ENCODE results near the gene ZNF714.

The ZNF714 gene

GRCh38 chr19:21084343-21084742, 2.3 kb downstream of the ZNF714 start:
- H2AFZ ChIP-seq (ENCODE audit: low read depth, low read length, severe bottlenecking): no peak overlapping the region
- peaks cover 15% of the 10 kb centered on the region; the same call in 1 of the 2 replicates for H3K36me3 ChIP-seq (ENCODE audit: low read length)
- no peak overlapping the region for H3K9ac ChIP-seq (ENCODE audit: low read length)
- H3K27me3 ChIP-seq (ENCODE audit: low read length): no peaks in the 10 kb centered on the region
- no peaks in the 10 kb centered on the region for H4K20me1 ChIP-seq (ENCODE audit: low read depth, low read length)
- no peaks in the 10 kb centered on the region for H3F3A ChIP-seq (ENCODE audit: insufficient read depth)
- no peaks in the 10 kb centered on the region for H3K9me2 ChIP-seq (replicated peaks; ENCODE audit: insufficient read depth, low read length)
- TF ChIP-seq CTCF (IDR thresholded peaks at IDR 0.05; ENCODE audit: insufficient read depth, low read length, poor library complexity, severe bottlenecking): no peak
- no peak for TF ChIP-seq EZH2phosphoT487 (conservative IDR thresholded peaks at IDR 0.05; ENCODE audit: low read length)
- H3K4me2 ChIP-seq (ENCODE audit: low read depth, low read length, poor library complexity, severe bottlenecking): no peak overlapping the region
- no peaks in the 10 kb centered on the region for H3K9me3 ChIP-seq (ENCODE audit: insufficient read depth, low read length)
- H3K4me3 ChIP-seq (ENCODE audit: insufficient read depth, low read length, poor library complexity, severe bottlenecking): no peak overlapping the region
- H3K79me2 ChIP-seq (ENCODE audit: insufficient read depth, low read length): peaks cover 27% of the 10 kb centered on the region
- H3K27ac ChIP-seq (ENCODE audit: low read depth, low read length): no peak overlapping the region

GRCh38 chr19:21087871-21088270, 5.9 kb downstream of the ZNF714 start:
- H3K36me3 ChIP-seq (ENCODE audit: low read length): peaks cover 15% of the 10 kb centered on the region; the same call in 1 of the 2 replicates
- H3K4me3 ChIP-seq (ENCODE audit: insufficient read depth, low read length, poor library complexity, severe bottlenecking): no peak overlapping the region
- peaks cover 21% of the 10 kb centered on the region for H3K79me2 ChIP-seq (ENCODE audit: insufficient read depth, low read length)
- no peak overlapping the region for H3K27ac ChIP-seq (ENCODE audit: low read depth, low read length)
- H3F3A ChIP-seq (ENCODE audit: insufficient read depth): no peaks in the 10 kb centered on the region
- no peaks in the 10 kb centered on the region for H4K20me1 ChIP-seq (ENCODE audit: low read depth, low read length)
- H2AFZ ChIP-seq (ENCODE audit: low read depth, low read length, severe bottlenecking): no peak overlapping the region
- H3K27me3 ChIP-seq (ENCODE audit: low read length): no peaks in the 10 kb centered on the region
- no peak overlapping the region for H3K4me2 ChIP-seq (ENCODE audit: low read depth, low read length, poor library complexity, severe bottlenecking)
- no peak overlapping the region for H3K9ac ChIP-seq (ENCODE audit: low read length)
- TF ChIP-seq CTCF (IDR thresholded peaks at IDR 0.05; ENCODE audit: insufficient read depth, low read length, poor library complexity, severe bottlenecking) (no peak), EZH2phosphoT487 (conservative IDR thresholded peaks at IDR 0.05; ENCODE audit: low read length) (no peak)
- no peaks in the 10 kb centered on the region for H3K9me3 ChIP-seq (ENCODE audit: insufficient read depth, low read length)
- H3K9me2 ChIP-seq (replicated peaks; ENCODE audit: insufficient read depth, low read length): no peaks in the 10 kb centered on the region

- Histone ChIP-seq H3K79me2 (ENCODE audit: insufficient read depth, low read length) (peaks cover 8% of the 10 kb centered on the region; the same call in 1 of the 2 replicates), H3K9me2 (replicated peaks; ENCODE audit: insufficient read depth, low read length) (no peaks in the 10 kb centered on the region), H3K27me3 (ENCODE audit: low read length) (no peaks in the 10 kb centered on the region), H3K36me3 (ENCODE audit: low read length) (0 out of 2 replicates have a peak, but pooled peaks cover 8% of the 10 kb centered on the region), H3K27ac (ENCODE audit: low read depth, low read length) (no peak overlapping the region), H3K4me3 (ENCODE audit: insufficient read depth, low read length, poor library complexity, severe bottlenecking) (no peak overlapping the region), H3K9me3 (ENCODE audit: insufficient read depth, low read length) (no peaks in the 10 kb centered on the region), H2AFZ (ENCODE audit: low read depth, low read length, severe bottlenecking) (no peak overlapping the region), H3K4me2 (ENCODE audit: low read depth, low read length, poor library complexity, severe bottlenecking) (no peak overlapping the region), H4K20me1 (ENCODE audit: low read depth, low read length) (no peaks in the 10 kb centered on the region), H3K9ac (ENCODE audit: low read length) (no peak overlapping the region), H3F3A (ENCODE audit: insufficient read depth) (no peaks in the 10 kb centered on the region)
- TF ChIP-seq CTCF (IDR thresholded peaks at IDR 0.05; ENCODE audit: insufficient read depth, low read length, poor library complexity, severe bottlenecking) (no peak), EZH2phosphoT487 (conservative IDR thresholded peaks at IDR 0.05; ENCODE audit: low read length) (no peak)
Observed at GRCh38 chr19:21092109-21092508, 10.1 kb downstream of the ZNF714 start.

Data from SU-DHL-6 (cell line).